Thymus (tissue), 11 donors: ENCODE measurements around the gene PCDHA8. TPM values are rescaled to one million over a fixed set of nuclear protein-coding genes. Genes with fewer than 3 reads are reported as not detected.
"Not testable (repeated sequence)": the region's sequence is repeated elsewhere in the genome, so short reads cannot be mapped to it uniquely, and the experiment has no call there.

ENCODE experiments used
- DNase-seq, 9 donors: peaks; one replicate each; pipeline ENCODE4 v3.0.0-alpha.2; 2013; ENCODE audit warnings: low spot score in 9 of 9, low read depth in 6 of 9, missing footprints in 1 of 9
- H3K27ac ChIP-seq, 2 donors: one replicate each; pipeline ENCODE4 v1.5.1; 2013; ENCODE audit warnings: control low read depth in 1 of 2, low read depth in 1 of 2, low read length in 1 of 2, mild to moderate bottlenecking in 1 of 2, moderate library complexity in 1 of 2
- H3K27me3 ChIP-seq, 2 donors: one replicate each; pipeline ENCODE4 v1.5.1; 2013; ENCODE audit warnings: low read length in 1 of 2; ENCODE audit not compliant: control insufficient read depth in 2 of 2, insufficient read depth in 1 of 2
- H3K36me3 ChIP-seq, 2 donors: one replicate each; pipeline ENCODE4 v1.5.1; 2013; ENCODE audit warnings: low read length in 1 of 2, mild to moderate bottlenecking in 1 of 2, moderate library complexity in 1 of 2; ENCODE audit not compliant: control insufficient read depth in 2 of 2, insufficient read depth in 2 of 2
- H3K4me1 ChIP-seq, 2 donors: one replicate each; pipeline ENCODE4 v1.5.1; 2013; ENCODE audit warnings: low read length in 2 of 2; ENCODE audit not compliant: control insufficient read depth in 2 of 2, insufficient read depth in 2 of 2
- H3K4me3 ChIP-seq, 2 donors: one replicate each; pipeline ENCODE4 v1.5.1; 2013; ENCODE audit warnings: low read length in 2 of 2, control low read depth in 1 of 2, mild to moderate bottlenecking in 1 of 2
- H3K9me3 ChIP-seq, 2 donors: one replicate each; pipeline ENCODE4 v1.5.1; 2013; ENCODE audit warnings: low read length in 1 of 2, mild to moderate bottlenecking in 1 of 2; ENCODE audit not compliant: control insufficient read depth in 2 of 2, insufficient read depth in 1 of 2
- WGBS: extraction: QIAGEN DNeasy Blood & Tissue Kit; methylation state at CpG from one replicate; pipeline ENCODE4 v1.1.7; 2013; 5-methylcytosine and 5-hydroxymethylcytosine counted together
- polyA plus RNA-seq: library from polyadenylated mRNA; stranded (reverse); fragments of 200-250 nt; gene quantifications from one replicate; pipeline ENCODE4 v1.2.3, GENCODE V29; 2013
- total RNA-seq: library from RNA; stranded (reverse); fragments of 120-200 nt; gene quantifications from one replicate; pipeline ENCODE4 v1.2.4, GENCODE V29; 2013
- donor health status: healthy.

The PCDHA8 gene
- total and polyA plus RNA-seq, 2 donors = 0.02 TPM; not detected in 1

GRCh38 chr5:140802781-140803271, 38.2 kb upstream of the PCDHA8 start:
- Histone ChIP-seq H3K4me3 (no peak overlapping the region), H3K27me3 (peaks cover 0 to 9% of the 10 kb centered on the region in 2 donors), H3K9me3 (peaks cover 5 to 26% of the 10 kb centered on the region in 2 donors), H3K27ac (no peak overlapping the region), H3K4me1 (no peaks in the 10 kb centered on the region), H3K36me3 (no peaks in the 10 kb centered on the region)
- 58% methylated on average over 53 of the region's 53 CpGs for WGBS
- no peak for DNase-seq

DNA sequence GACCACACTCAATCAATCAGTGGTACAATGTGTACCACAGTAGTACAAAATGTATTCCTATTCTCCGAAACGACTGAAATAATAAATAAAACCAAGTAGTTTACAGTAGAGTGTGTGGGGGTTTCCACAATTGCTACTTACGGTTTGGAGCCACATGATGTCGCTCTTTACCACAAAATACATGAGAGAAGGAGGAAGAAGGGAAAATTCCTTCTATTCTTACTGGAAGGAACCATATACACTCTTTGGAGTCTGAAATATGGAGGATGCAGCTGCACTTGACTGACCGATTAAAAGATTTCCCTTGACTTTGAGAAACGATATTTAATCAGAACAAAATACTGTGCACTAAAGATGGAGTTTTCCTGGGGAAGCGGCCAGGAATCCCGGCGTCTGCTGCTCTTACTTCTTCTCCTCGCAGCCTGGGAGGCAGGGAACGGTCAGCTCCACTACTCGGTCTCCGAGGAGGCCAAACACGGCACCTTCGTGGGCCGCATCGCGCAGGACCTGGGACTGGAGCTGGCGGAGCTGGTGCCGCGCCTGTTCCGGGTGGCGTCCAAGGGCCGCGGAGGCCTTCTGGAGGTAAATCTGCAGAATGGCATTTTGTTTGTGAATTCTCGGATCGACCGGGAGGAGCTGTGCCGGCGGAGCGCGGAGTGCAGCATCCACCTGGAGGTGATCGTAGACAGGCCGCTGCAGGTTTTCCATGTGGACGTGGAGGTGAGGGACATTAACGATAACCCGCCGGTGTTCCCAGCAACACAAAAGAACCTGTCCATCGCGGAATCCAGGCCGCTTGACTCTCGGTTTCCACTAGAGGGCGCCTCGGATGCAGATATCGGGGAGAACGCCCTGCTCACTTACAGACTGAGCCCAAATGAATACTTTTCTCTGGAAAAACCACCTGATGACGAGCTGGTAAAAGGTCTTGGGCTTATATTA, 33.9 kb upstream of the PCDHA8 start, which contains the start of gene PCDHA4:
Gene PCDHA4 (plus strand): TSS at position 235 of the 942 bp plus-strand sequence.
- H3K27me3 ChIP-seq = peaks cover 0 to 9% of the 10 kb centered on the region in 2 donors
- no peak within 1 kb of the TSS for H3K27ac ChIP-seq
- DNase-seq = no peak
- H3K9me3 ChIP-seq = peaks cover 5 to 34% of the 10 kb centered on the region in 2 donors
- H3K4me1 ChIP-seq = no peaks in the 10 kb centered on the region
- no peak within 1 kb of the TSS for H3K4me3 ChIP-seq
- no peaks in the 10 kb centered on the region for H3K36me3 ChIP-seq
- WGBS = 27% methylated on average over 36 of the region's 47 CpGs

- H3K4me1 ChIP-seq, DNase-seq, H3K36me3 ChIP-seq, H3K27ac ChIP-seq, H3K4me3 ChIP-seq, H3K27me3 ChIP-seq: not testable (repeated sequence)
- peaks cover 0 to 22% of the 10 kb centered on the region in 2 donors for H3K9me3 ChIP-seq
- 74% methylated on average over 62 of the region's 62 CpGs for WGBS
Measured at GRCh38 chr5:140808241-140808888, 32.6 kb upstream of the PCDHA8 start.

- H3K27me3 ChIP-seq = no peaks in the 10 kb centered on the region
- no peak for DNase-seq
- peaks cover 0 to 22% of the 10 kb centered on the region in 2 donors for H3K9me3 ChIP-seq
- WGBS = 76% methylated on average over 43 of the region's 43 CpGs
- H3K4me1 ChIP-seq = no peaks in the 10 kb centered on the region
- H3K4me3 ChIP-seq = no peak overlapping the region
- H3K36me3 ChIP-seq = no peaks in the 10 kb centered on the region
- no peak overlapping the region for H3K27ac ChIP-seq
Measured at GRCh38 chr5:140808889-140809291, 32.1 kb upstream of the PCDHA8 start.

DNA sequence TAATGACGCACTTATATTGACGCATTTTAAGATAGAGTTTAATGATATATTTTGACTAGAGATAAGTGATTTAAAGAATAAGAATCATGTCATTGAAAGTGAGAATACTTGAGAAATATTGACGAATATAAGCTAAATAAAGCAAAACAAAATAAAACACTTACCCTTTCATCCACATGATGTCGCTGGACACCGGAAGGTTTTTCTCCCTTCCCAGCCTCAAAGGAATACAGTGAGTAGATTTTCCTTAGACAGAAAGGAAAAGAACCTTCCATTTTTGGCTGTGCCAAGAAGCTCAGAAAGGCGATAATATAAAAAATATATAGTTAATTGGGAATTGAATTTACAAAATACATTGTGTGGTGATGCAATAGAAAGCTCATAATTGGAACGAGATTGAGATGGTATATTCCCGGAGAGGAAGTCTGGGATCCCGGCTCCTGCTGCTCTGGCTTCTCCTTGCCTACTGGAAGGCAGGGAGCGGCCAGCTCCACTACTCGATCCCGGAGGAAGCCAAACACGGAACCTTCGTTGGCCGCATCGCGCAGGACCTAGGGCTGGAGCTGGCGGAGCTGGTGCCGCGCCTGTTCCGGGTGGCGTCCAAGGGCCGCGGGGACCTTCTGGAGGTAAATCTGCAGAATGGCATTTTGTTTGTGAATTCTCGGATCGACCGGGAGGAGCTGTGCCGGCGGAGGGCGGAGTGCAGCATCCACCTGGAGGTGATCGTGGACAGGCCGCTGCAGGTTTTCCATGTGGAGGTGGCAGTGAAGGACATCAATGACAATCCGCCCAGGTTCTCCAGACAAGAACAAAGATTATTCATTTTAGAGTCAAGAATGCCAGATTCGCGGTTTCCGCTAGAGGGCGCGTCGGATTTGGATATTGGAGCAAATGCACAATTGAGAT, 19.4 kb upstream of the PCDHA8 start, which contains the start of gene PCDHA5:
Gene PCDHA5 (plus strand): TSS at position 239 of the 906 bp plus-strand sequence.
- Histone ChIP-seq H3K27ac (no peak within 1 kb of the TSS), H3K4me3 (no peak within 1 kb of the TSS), H3K36me3 (no peaks in the 10 kb centered on the region), H3K4me1 (no peaks in the 10 kb centered on the region), H3K27me3 (peaks cover 0 to 3% of the 10 kb centered on the region in 2 donors), H3K9me3 (peaks cover 5 to 20% of the 10 kb centered on the region in 2 donors)
- DNase-seq = peak in 1 of 9 donors; percentile 16
- WGBS = 39% methylated on average over 39 of the region's 39 CpGs

- DNase-seq = peak in 1 of 9 donors; percentile 13
- no peak overlapping the region for H3K4me3 ChIP-seq
- peaks cover 5 to 20% of the 10 kb centered on the region in 2 donors for H3K9me3 ChIP-seq
- no peaks in the 10 kb centered on the region for H3K36me3 ChIP-seq
- H3K27ac ChIP-seq = no peak overlapping the region
- peaks cover 0 to 3% of the 10 kb centered on the region in 2 donors for H3K27me3 ChIP-seq
- WGBS = 31% methylated on average over 6 of the region's 6 CpGs
- no peaks in the 10 kb centered on the region for H3K4me1 ChIP-seq
Measured at GRCh38 chr5:140822281-140822629, 18.7 kb upstream of the PCDHA8 start.

DNA sequence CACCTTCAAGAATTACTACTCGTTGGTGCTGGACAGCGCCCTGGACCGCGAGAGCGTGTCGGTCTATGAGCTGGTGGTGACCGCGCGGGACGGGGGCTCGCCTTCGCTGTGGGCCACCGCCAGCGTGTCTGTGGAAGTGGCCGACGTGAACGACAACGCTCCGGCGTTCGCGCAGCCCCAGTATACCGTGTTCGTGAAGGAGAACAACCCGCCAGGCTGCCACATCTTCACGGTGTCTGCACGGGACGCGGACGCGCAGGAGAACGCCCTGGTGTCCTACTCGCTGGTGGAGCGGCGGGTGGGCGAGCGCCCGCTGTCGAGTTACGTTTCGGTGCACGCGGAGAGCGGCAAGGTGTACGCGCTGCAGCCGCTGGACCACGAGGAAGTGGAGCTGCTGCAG, 18.0 kb upstream of the PCDHA8 start:
- H3K4me3 ChIP-seq, DNase-seq, H3K4me1 ChIP-seq, H3K36me3 ChIP-seq, H3K27me3 ChIP-seq, H3K27ac ChIP-seq: not testable (repeated sequence)
- WGBS = 67% methylated on average over 48 of the region's 48 CpGs
- H3K9me3 ChIP-seq = peaks cover 5 to 20% of the 10 kb centered on the region in 2 donors

- Histone ChIP-seq H3K4me3 (no peak overlapping the region), H3K27me3 (peaks cover 0 to 8% of the 10 kb centered on the region in 2 donors), H3K36me3 (no peaks in the 10 kb centered on the region), H3K9me3 (peaks cover 5 to 20% of the 10 kb centered on the region in 2 donors), H3K27ac (no peak overlapping the region), H3K4me1 (no peaks in the 10 kb centered on the region)
- no peak for DNase-seq
- WGBS = 64% methylated on average over 38 of the region's 38 CpGs
Measured at GRCh38 chr5:140823475-140823874, 17.5 kb upstream of the PCDHA8 start.
